Astrocyte (in vitro differentiated cells and primary cell): ENCODE measurements around the gene PLD1.

ENCODE experiments used
- EZH2 ChIP-seq: IDR thresholded peaks from 2 replicates; pipeline ENCODE4 v1.6.1; 2012; ENCODE audit warnings: mild to moderate bottlenecking, low read length, inconsistent platforms; ENCODE audit not compliant: insufficient read depth
- TF ChIP-seq, protein P1 (sequence below): IDR thresholded peaks from 2 replicates; pipeline ENCODE4 v1.5.1; 2011; ENCODE audit warnings: low read depth, mild to moderate bottlenecking, inconsistent platforms, low read length, moderate library complexity; ENCODE audit not compliant: insufficient read depth

DNA sequence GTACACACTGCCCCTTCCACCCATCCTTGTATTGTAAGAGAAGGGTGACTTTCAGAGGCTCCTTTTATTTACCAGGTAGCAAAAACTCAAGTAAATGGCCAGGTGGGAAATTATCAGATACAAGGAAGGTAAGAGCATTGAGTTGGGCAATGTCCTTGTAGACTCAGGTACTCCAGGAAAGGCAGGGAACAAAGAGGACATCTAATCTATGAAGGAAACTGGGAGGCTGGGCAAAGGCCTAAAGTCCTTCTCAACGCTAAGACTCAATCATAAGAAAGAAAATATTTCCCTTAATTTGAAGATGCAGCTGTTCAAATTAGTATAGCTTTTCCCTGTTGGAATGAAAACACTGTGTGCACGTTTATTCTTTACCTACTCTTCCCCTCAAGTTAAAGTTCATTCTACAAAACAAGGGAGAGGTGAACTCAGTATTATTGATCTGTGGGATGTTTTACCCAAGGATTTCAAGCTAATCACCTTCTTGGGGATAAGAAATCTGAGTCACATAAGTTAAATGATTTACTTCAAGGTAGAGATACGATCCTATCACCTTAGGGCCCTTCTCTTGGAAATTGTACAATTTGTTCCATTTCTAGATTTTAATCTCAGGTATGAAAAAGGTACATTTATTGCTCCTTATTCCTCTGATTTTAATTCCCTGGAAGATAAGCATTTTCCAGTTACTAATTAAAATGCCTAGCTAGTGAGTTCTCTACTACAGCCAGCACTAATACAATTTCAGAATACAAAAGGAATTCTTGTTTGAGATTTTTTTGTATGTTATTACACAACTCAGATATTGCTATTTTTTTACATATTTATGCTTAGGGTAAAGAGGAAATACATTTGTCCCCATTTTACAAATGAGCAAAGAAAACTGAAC lies 80.6 kb downstream of the PLD1 start:
- TF ChIP-seq, protein P1, sequence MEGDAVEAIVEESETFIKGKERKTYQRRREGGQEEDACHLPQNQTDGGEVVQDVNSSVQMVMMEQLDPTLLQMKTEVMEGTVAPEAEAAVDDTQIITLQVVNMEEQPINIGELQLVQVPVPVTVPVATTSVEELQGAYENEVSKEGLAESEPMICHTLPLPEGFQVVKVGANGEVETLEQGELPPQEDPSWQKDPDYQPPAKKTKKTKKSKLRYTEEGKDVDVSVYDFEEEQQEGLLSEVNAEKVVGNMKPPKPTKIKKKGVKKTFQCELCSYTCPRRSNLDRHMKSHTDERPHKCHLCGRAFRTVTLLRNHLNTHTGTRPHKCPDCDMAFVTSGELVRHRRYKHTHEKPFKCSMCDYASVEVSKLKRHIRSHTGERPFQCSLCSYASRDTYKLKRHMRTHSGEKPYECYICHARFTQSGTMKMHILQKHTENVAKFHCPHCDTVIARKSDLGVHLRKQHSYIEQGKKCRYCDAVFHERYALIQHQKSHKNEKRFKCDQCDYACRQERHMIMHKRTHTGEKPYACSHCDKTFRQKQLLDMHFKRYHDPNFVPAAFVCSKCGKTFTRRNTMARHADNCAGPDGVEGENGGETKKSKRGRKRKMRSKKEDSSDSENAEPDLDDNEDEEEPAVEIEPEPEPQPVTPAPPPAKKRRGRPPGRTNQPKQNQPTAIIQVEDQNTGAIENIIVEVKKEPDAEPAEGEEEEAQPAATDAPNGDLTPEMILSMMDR, result no peak
- TF ChIP-seq EZH2, result no peak
